HepG2 (cell line): Measurements from ENCODE around the gene SAPCD1. TPM values are rescaled to one million over a fixed set of nuclear protein-coding genes. Genes with fewer than 3 reads are reported as not detected.

Experiments
- ATAC-seq: fragments of 200-7000 bp; cut with Tn5 transposase; 3 replicates; pipeline ENCODE4 v1.9.1; 2020; ENCODE audit warnings: mild to moderate bottlenecking, moderate library complexity
- BruUV-seq: library from RNA; stranded (reverse); fragments of 400-500 nt; replicated peaks from 2 replicates; lab custom pipeline; 2021; lab: Mats Ljungman, UMichigan
- CTCF ChIA-PET: fragments of 300-600 bp; formaldehyde crosslinking; extraction: SDS; loops from one replicate; lab custom pipeline; 2021; ENCODE audit warnings: low total read pairs, inconsistent platforms, low intra/inter-chr PET ratio; lab: Yijun Ruan, JAX
- POLR2A ChIA-PET: fragments of 350-600 bp; sonication (Branson Sonifier 250); formaldehyde crosslinking; loops from one replicate; lab custom pipeline; 2020; ENCODE audit warnings: antibody characterized with exemption, inconsistent platforms; lab: Yijun Ruan, JAX
- DNase-seq: peaks from one replicate; pipeline ENCODE4 v3.0.0-alpha.2; 2015; ENCODE audit warnings: low spot score
- FAIRE-seq: peaks from 3 replicates; lab custom pipeline; 2011; peaks lifted over from hg19 to GRCh38; lab: Jason Lieb, UNC
- H2AFZ ChIP-seq: one replicate; pipeline ENCODE4 v1.6.1; 2011; ENCODE audit warnings: low read length, inconsistent platforms
- H3K27ac ChIP-seq: fragments of 300-600 bp; 3 replicates; pipeline ENCODE4 v1.8.0; 2011; ENCODE audit warnings: mixed run types, mild to moderate bottlenecking, mixed read lengths, low read length, inconsistent platforms; ENCODE audit not compliant: insufficient read depth; ENCODE audit errors: extremely low read length
- H3K27me3 ChIP-seq, 2 experiments: fragments of 200-600 bp in 1 of 2; 2 replicates in 1 of 2; 3 replicates in 1 of 2; pipeline versions ENCODE4 v1.6.0 to v1.8.0; 2011; ENCODE audit warnings: low read length in 2 of 2, mild to moderate bottlenecking in 2 of 2, moderate library complexity in 2 of 2, inconsistent platforms in 1 of 2; ENCODE audit not compliant: insufficient read depth in 2 of 2, control insufficient read depth in 1 of 2
- H3K36me3 ChIP-seq, 2 experiments: fragments of 200-600 bp in 1 of 2; replicated peaks in 1 of 2; 2 replicates in 1 of 2; 3 replicates in 1 of 2; pipeline versions ENCODE4 v1.5.1 to v1.8.0; 2011; ENCODE audit warnings: low read length in 2 of 2, inconsistent platforms in 1 of 2; ENCODE audit not compliant: insufficient read depth in 2 of 2, control insufficient read depth in 1 of 2
- H3K4me1 ChIP-seq: 2 replicates; pipeline ENCODE4 v1.5.1; 2012; ENCODE audit warnings: low read length, inconsistent platforms; ENCODE audit not compliant: insufficient read depth
- H3K4me2 ChIP-seq: 2 replicates; pipeline ENCODE4 v1.6.0; 2011; ENCODE audit warnings: low read depth, low read length, inconsistent platforms
- H3K4me3 ChIP-seq, 3 experiments: fragments of 200-600 bp in 1 of 3; sonication (generic), shearing (Covaris generic) in 1 of 3; replicated peaks in 1 of 3; 2 replicates each; pipeline ENCODE4 v1.5.1; 2011 to 2016; ENCODE audit warnings: low read length in 3 of 3, inconsistent platforms in 2 of 3, low read depth in 2 of 3, mild to moderate bottlenecking in 2 of 3, control low read depth in 1 of 3, mixed read lengths in 1 of 3; ENCODE audit not compliant: insufficient read depth in 1 of 3
- H3K79me2 ChIP-seq: one replicate; pipeline ENCODE4 v1.6.1; 2011; ENCODE audit warnings: low read length, inconsistent platforms; ENCODE audit not compliant: insufficient read depth
- H3K9ac ChIP-seq: 2 replicates; pipeline ENCODE4 v1.6.0; 2011; ENCODE audit warnings: mild to moderate bottlenecking, low read depth, low read length, inconsistent platforms; ENCODE audit not compliant: insufficient read depth
- H3K9me3 ChIP-seq: 2 replicates; pipeline ENCODE4 v1.5.1; 2012; ENCODE audit warnings: mild to moderate bottlenecking, low read length
- H4K20me1 ChIP-seq: 2 replicates; pipeline ENCODE4 v1.6.0; 2011; ENCODE audit warnings: inconsistent platforms, mild to moderate bottlenecking, low read length, moderate library complexity; ENCODE audit not compliant: insufficient read depth
- FOXA3 ChIP-seq: IDR thresholded peaks from 2 replicates; pipeline ENCODE4 v1.6.1; 2016; ENCODE audit warnings: missing genetic modification reagents, missing compliant biosample characterization
- KDM2A ChIP-seq: sonication (generic); formaldehyde crosslinking; IDR thresholded peaks from 2 replicates; pipeline ENCODE4 v1.4.0; 2020; ENCODE audit warnings: low read depth, missing genetic modification reagents, borderline replicate concordance
- MXD1 ChIP-seq: sonication (generic); formaldehyde crosslinking; IDR thresholded peaks from 2 replicates; pipeline ENCODE4 v1.4.0; 2020; ENCODE audit warnings: mild to moderate bottlenecking, missing genetic modification reagents
- SIN3A ChIP-seq: IDR thresholded peaks from 2 replicates; pipeline ENCODE4 v1.6.1; 2011; ENCODE audit warnings: low read depth, mild to moderate bottlenecking, control low read depth, low read length, borderline replicate concordance
- SP4 ChIP-seq: sonication (generic); formaldehyde crosslinking; IDR thresholded peaks from 2 replicates; pipeline ENCODE4 v1.8.1; 2023; ENCODE audit warnings: mild to moderate bottlenecking, missing genetic modification reagents
- ZNF556 ChIP-seq: sonication (generic); formaldehyde crosslinking; IDR thresholded peaks from 2 replicates; pipeline ENCODE4 v1.4.0; 2020; ENCODE audit warnings: mild to moderate bottlenecking, missing genetic modification reagents, borderline replicate concordance
- ZNF768 ChIP-seq: sonication (generic); formaldehyde crosslinking; IDR thresholded peaks from 2 replicates; pipeline ENCODE4 v1.4.0; 2020; ENCODE audit warnings: missing genetic modification reagents
- ZNF800 ChIP-seq: sonication (generic); formaldehyde crosslinking; IDR thresholded peaks from 2 replicates; pipeline ENCODE4 v1.4.0; 2020; ENCODE audit warnings: missing genetic modification reagents
- ZNF839 ChIP-seq: sonication (generic); formaldehyde crosslinking; IDR thresholded peaks from 2 replicates; pipeline ENCODE4 v1.4.0; 2020; ENCODE audit warnings: missing genetic modification reagents, mild to moderate bottlenecking, borderline replicate concordance
- ZNF879 ChIP-seq: sonication (generic); formaldehyde crosslinking; IDR thresholded peaks from 2 replicates; pipeline ENCODE4 v1.8.1; 2023; ENCODE audit warnings: missing genetic modification reagents
- ZXDC ChIP-seq: sonication (generic); formaldehyde crosslinking; IDR thresholded peaks from 2 replicates; pipeline ENCODE4 v1.5.0; 2020; ENCODE audit warnings: mild to moderate bottlenecking, missing genetic modification reagents
- WGBS: methylation state at CpG from one replicate; pipeline ENCODE4 v1.1.6; 2017; ENCODE audit warnings: low lambda C conversion rate; 5-methylcytosine and 5-hydroxymethylcytosine counted together
- in situ Hi-C: cut with HindIII; loops from 2 replicates; pipeline ENCODE4 v1.10.0; 2017; ENCODE audit warnings: low pct_unique_long_range_greater_than_20kb; ENCODE audit not compliant: extremely low pct_ligation_motif_present
- intact Hi-C: fragments of 100-400 bp; cut with micrococcal nuclease; formaldehyde crosslinking; loops from one replicate; pipeline ENCODE4 v1.10.0; 2022; ENCODE audit not compliant: unreplicated experiment
- polyA plus RNA-seq, 8 experiments: library from polyadenylated mRNA; depleted of rRNA in 3 of 8; stranded (reverse) in 7 of 8; unstranded in 1 of 8; fragments of >200 nt; fragmentation: Illumina TruSeq in 4 of 8; extraction: Trizol in 4 of 8; gene quantifications; 2 replicates each; pipeline versions ENCODE4 v1.2.1 to v1.2.3, GENCODE V29; 2011 to 2016; ENCODE audit warnings: low read depth in 4 of 8, missing spikeins in 1 of 8, mixed read lengths in 1 of 8; ENCODE audit not compliant: insufficient read depth in 1 of 8
- total RNA-seq, 5 experiments: library from RNA; depleted of rRNA; stranded (reverse); fragments of >200 nt; fragmentation: Illumina TruSeq; extraction: Trizol; gene quantifications; 2 replicates each; pipeline ENCODE4 v1.2.3, GENCODE V29; 2016; ENCODE audit warnings: low read depth in 1 of 5
- TF ChIP-seq, protein P1 (sequence below): sonication (generic); formaldehyde crosslinking; IDR thresholded peaks from 2 replicates; pipeline ENCODE4 v1.4.0; 2020; ENCODE audit warnings: mild to moderate bottlenecking, missing genetic modification reagents

The SAPCD1 gene
- total and polyA plus RNA-seq, 2 of the 13 experiments (the other 11 are each of a cell fraction or from before 2014, with no cell fraction given), result 2.5 to 3.9 TPM

DNA sequence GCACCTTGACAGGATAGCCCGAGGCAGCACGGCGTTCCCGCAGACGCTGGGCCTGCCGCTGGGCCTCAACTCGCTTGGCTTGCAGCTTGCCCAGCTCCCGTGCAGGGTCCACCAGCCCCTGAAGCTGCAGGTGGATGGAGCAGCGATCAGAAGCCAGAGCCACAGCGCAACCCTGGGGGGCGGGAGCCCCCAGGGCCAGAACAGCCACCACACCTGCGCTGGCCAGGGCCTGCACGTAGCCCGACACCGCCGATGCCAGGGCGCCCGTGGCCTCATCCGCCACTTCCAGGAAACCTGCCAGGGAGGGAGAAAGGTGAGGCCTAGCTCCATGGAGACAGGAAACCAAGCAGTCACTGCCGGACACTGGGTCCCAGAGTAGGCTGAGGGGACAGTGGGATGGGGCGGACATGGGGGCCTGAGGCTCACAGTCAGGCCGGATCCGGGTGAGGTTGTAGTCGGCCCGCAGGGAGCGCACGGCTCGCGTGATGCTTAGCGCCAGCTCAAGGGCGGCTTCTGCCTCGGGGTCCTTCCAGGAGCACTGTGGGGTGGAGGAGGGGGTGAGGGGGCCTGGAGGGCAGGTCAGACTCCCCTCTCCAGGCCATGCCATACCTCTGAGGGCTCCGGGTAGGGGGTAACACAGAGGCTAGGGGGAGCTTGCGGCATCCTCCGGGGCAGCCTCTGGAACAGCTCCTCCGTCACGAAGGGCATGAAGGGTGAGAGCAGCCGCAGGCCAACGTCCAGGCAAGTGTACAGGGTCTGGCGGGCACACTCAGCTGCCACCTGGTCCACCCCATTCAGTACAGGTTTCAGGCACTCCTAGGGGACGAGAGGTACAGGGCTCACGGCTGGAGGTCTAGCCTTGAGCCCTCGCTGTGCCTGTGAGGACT is 16.8 kb downstream of the SAPCD1 start:
- intact Hi-C loops, result loop anchor here (10.0 kb wide), 1 partner anchor 146 kb away; the partner anchor contains the start of gene C2
- ATAC-seq, result no peak
- no peak for TF ChIP-seq MXD1
- 0 out of 2 replicates have a peak, but pooled peaks have one; percentile 62 for TF ChIP-seq ZNF839 (CRISPR knock-in tag)
- no peak for TF ChIP-seq ZNF879
- TF ChIP-seq, protein P1, sequence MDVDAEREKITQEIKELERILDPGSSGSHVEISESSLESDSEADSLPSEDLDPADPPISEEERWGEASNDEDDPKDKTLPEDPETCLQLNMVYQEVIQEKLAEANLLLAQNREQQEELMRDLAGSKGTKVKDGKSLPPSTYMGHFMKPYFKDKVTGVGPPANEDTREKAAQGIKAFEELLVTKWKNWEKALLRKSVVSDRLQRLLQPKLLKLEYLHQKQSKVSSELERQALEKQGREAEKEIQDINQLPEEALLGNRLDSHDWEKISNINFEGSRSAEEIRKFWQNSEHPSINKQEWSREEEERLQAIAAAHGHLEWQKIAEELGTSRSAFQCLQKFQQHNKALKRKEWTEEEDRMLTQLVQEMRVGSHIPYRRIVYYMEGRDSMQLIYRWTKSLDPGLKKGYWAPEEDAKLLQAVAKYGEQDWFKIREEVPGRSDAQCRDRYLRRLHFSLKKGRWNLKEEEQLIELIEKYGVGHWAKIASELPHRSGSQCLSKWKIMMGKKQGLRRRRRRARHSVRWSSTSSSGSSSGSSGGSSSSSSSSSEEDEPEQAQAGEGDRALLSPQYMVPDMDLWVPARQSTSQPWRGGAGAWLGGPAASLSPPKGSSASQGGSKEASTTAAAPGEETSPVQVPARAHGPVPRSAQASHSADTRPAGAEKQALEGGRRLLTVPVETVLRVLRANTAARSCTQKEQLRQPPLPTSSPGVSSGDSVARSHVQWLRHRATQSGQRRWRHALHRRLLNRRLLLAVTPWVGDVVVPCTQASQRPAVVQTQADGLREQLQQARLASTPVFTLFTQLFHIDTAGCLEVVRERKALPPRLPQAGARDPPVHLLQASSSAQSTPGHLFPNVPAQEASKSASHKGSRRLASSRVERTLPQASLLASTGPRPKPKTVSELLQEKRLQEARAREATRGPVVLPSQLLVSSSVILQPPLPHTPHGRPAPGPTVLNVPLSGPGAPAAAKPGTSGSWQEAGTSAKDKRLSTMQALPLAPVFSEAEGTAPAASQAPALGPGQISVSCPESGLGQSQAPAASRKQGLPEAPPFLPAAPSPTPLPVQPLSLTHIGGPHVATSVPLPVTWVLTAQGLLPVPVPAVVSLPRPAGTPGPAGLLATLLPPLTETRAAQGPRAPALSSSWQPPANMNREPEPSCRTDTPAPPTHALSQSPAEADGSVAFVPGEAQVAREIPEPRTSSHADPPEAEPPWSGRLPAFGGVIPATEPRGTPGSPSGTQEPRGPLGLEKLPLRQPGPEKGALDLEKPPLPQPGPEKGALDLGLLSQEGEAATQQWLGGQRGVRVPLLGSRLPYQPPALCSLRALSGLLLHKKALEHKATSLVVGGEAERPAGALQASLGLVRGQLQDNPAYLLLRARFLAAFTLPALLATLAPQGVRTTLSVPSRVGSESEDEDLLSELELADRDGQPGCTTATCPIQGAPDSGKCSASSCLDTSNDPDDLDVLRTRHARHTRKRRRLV (CRISPR knock-in tag), result no peak
- no peak for TF ChIP-seq FOXA3 (CRISPR knock-in tag)
- TF ChIP-seq ZNF556, result no peak
- TF ChIP-seq ZNF800 (CRISPR knock-in tag), result no peak
- no peak for TF ChIP-seq KDM2A (CRISPR knock-in tag)
- no peak for TF ChIP-seq SP4 (CRISPR knock-in tag)
- TF ChIP-seq ZNF768 (CRISPR knock-in tag), result peak; percentile 28; the same call in 1 of the 2 replicates
- TF ChIP-seq SIN3A, result no peak
- no peak for TF ChIP-seq ZXDC

More for the DNA sequence above, 16.8 kb downstream of the SAPCD1 start:
- peaks cover 47% of the 10 kb centered on the region for H3K4me1 ChIP-seq
- DNase-seq, result no peak
- FAIRE-seq, result no peak
- no peak overlapping the region for H3K4me3 ChIP-seq
- ChIA-PET POLR2A (interaction anchor here (1.1 to 8.2 kb wide), 15 partner anchors 8 to 126 kb away, joined by 3 to 66 read pairs (median 10); partner anchors contain the start of genes BAG6, CLIC1, HSPA1A and HSPA1B), CTCF (no interaction called here)
- H3K27me3 ChIP-seq, result no peaks in the 10 kb centered on the region
- WGBS, result 97% methylated on average over 14 of the region's 43 CpGs
- H3K79me2 ChIP-seq, result no peaks in the 10 kb centered on the region
- H3K27ac ChIP-seq, result peak overlapping the region; percentile 70
- BruUV-seq, result no TSS peak
- H2AFZ ChIP-seq, result no peak overlapping the region
- H3K4me2 ChIP-seq, result 0 out of 2 replicates have a peak overlapping the region, but pooled peaks have one; percentile 88
- peaks cover 36 to 42% of the 10 kb centered on the region in 2 experiments for H3K36me3 ChIP-seq
- no peaks in the 10 kb centered on the region for H3K9me3 ChIP-seq
- H4K20me1 ChIP-seq, result no peaks in the 10 kb centered on the region
- in situ Hi-C loops, result no loop called here
- no peak overlapping the region for H3K9ac ChIP-seq
